Upper lobe of left lung (tissue), 6 donors: ENCODE data around the gene SLC25A21. TPM values are rescaled to one million over a fixed set of nuclear protein-coding genes. Genes with fewer than 3 reads are reported as not detected.

Experiments
- ATAC-seq, 2 donors: fragments of 200-7000 bp; cut with Tn5 transposase; one replicate each; pipeline ENCODE4 v1.9.1; 2022; ENCODE audit warnings: mild to moderate bottlenecking in 2 of 2, moderate library complexity in 2 of 2; ENCODE audit not compliant: low FRiP score in 2 of 2
- DNase-seq, 2 donors: peaks; one replicate each; pipeline ENCODE4 v3.0.0-alpha.2; 2019 to 2020
- H3K27ac ChIP-seq, 4 donors: fragments of 200-600 bp; sonication (generic); one replicate each; pipeline ENCODE4 v1.5.1; 2016 to 2019
- H3K27me3 ChIP-seq, 4 donors: fragments of 200-600 bp; sonication (generic); one replicate each; pipeline ENCODE4 v1.5.1; 2017 to 2019
- H3K36me3 ChIP-seq, 4 donors: fragments of 200-600 bp; sonication (generic); one replicate each; pipeline ENCODE4 v1.5.1; 2016 to 2019
- H3K4me1 ChIP-seq, 4 donors: fragments of 200-600 bp; sonication (generic); one replicate each; pipeline ENCODE4 v1.5.1; 2018 to 2019
- H3K4me3 ChIP-seq, 4 donors: fragments of 200-600 bp; sonication (generic); one replicate each; pipeline ENCODE4 v1.5.1; 2017 to 2019; ENCODE audit warnings: mild to moderate bottlenecking in 2 of 4, moderate library complexity in 1 of 4
- H3K9me3 ChIP-seq, 4 donors: fragments of 200-600 bp; sonication (generic); one replicate each; pipeline ENCODE4 v1.5.1; 2018 to 2019
- EP300 ChIP-seq, 4 donors: sonication (generic); formaldehyde crosslinking; IDR thresholded peaks; one replicate each; pipeline ENCODE4 v1.5.1; 2017; ENCODE audit warnings: antibody characterized with exemption in 4 of 4, control low read depth in 2 of 4
- POLR2A ChIP-seq, 4 donors: fragments of 450-650 bp; IDR thresholded peaks; one replicate each; pipeline ENCODE4 v1.5.1; 2016 to 2017; ENCODE audit warnings: antibody characterized with exemption in 4 of 4, mild to moderate bottlenecking in 2 of 4
- POLR2AphosphoS5 ChIP-seq, 2 donors: sonication (generic); formaldehyde crosslinking; IDR thresholded peaks; one replicate each; pipeline ENCODE4 v1.5.1; 2017; ENCODE audit warnings: antibody characterized with exemption in 2 of 2
- WGBS, 2 donors: methylation state at CpG; one replicate each; pipeline ENCODE4 v1.1.5; 2017 to 2018; 5-methylcytosine and 5-hydroxymethylcytosine counted together
- total RNA-seq, 6 donors: library from RNA; depleted of rRNA in 4 of 6; stranded (reverse); fragments of >200 nt in 4 of 6; gene quantifications; one replicate each; pipeline versions ENCODE4 v1.1.0 to v1.2.1, GENCODE V29; 2016 to 2021
- TF ChIP-seq, protein P1 (sequence below), 6 experiments: fragments of 450-650 bp in 4 of 6; fragments of 200-600 bp in 2 of 6; sonication (generic) in 2 of 6; IDR thresholded peaks; one replicate each; pipeline ENCODE4 v1.5.1; 2016 to 2019; ENCODE audit warnings: antibody characterized with exemption in 6 of 6
- donor health status: DM: no; HTN: no; CAD: no; lungs with moderate emphysema.
- donor health status: DM: no; HTN: yes; CAD: no; lungs with severe emphysema.

The SLC25A21 gene
- total RNA-seq, 6 donors from 2014 or later = 0.15 to 1.7 (median 0.30) TPM; not detected in 3

DNA sequence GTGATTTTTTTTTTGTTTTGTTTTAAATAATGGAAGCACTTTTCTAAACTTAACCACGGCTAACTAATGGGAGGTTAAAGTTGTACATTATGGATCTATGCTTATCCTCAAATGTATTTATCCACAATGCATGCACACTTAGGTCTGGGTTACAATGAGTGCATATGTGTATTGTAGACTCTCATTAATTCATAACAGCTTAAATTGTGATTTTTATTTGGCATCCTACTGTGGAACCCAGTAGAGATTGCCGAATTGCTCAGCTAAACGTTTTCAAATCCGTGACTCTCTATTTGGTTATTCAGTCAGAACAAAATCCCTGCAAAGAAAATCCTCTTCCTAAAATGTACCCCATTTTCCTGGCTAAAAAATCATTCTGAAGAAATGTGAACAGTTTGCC lies 244.0 kb downstream of the SLC25A21 start:
- H3K9me3 ChIP-seq = no peaks in the 10 kb centered on the region
- no peaks in the 10 kb centered on the region for H3K27me3 ChIP-seq
- 85 to 91% methylated on average over 4 of the region's 4 CpGs for WGBS, 2 donors
- H3K4me3 ChIP-seq = no peak overlapping the region
- no peak overlapping the region for H3K27ac ChIP-seq
- DNase-seq (no peak), ATAC-seq (no peak)
- TF ChIP-seq, protein P1, sequence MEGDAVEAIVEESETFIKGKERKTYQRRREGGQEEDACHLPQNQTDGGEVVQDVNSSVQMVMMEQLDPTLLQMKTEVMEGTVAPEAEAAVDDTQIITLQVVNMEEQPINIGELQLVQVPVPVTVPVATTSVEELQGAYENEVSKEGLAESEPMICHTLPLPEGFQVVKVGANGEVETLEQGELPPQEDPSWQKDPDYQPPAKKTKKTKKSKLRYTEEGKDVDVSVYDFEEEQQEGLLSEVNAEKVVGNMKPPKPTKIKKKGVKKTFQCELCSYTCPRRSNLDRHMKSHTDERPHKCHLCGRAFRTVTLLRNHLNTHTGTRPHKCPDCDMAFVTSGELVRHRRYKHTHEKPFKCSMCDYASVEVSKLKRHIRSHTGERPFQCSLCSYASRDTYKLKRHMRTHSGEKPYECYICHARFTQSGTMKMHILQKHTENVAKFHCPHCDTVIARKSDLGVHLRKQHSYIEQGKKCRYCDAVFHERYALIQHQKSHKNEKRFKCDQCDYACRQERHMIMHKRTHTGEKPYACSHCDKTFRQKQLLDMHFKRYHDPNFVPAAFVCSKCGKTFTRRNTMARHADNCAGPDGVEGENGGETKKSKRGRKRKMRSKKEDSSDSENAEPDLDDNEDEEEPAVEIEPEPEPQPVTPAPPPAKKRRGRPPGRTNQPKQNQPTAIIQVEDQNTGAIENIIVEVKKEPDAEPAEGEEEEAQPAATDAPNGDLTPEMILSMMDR (IDR thresholded peaks at IDR 0.05) = no peak
- TF ChIP-seq POLR2A (IDR thresholded peaks at IDR 0.05) = no peak
- no peak for TF ChIP-seq EP300 (IDR thresholded peaks at IDR 0.05)
- TF ChIP-seq POLR2AphosphoS5 (IDR thresholded peaks at IDR 0.05) = no peak
- H3K4me1 ChIP-seq = no peaks in the 10 kb centered on the region
- H3K36me3 ChIP-seq = no peaks in the 10 kb centered on the region

DNA sequence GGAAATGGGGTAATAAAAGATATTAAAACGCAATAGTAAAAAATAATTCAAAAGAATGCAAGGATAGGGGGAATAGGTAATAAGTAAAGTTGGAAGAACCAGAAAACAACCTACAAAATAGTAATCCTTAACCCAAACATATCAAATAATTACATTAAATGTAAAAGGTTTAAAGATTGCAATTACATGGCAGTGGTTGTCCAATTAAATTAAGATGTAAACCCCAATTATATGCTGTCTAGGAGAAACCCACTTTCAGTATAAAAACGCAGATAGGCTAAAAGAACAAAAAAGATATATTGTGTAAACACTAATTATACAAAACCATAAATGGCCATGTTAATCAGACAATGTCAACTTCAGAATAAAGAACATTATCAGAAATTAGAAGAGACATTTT lies 247.3 kb downstream of the SLC25A21 start:
- Histone ChIP-seq H3K4me3 (no peak overlapping the region), H3K9me3 (no peaks in the 10 kb centered on the region), H3K4me1 (no peaks in the 10 kb centered on the region), H3K27ac (no peak overlapping the region), H3K36me3 (no peaks in the 10 kb centered on the region), H3K27me3 (no peaks in the 10 kb centered on the region)
- no peak for TF ChIP-seq POLR2AphosphoS5 (IDR thresholded peaks at IDR 0.05)
- TF ChIP-seq, protein P1 (IDR thresholded peaks at IDR 0.05) = no peak
- no peak for TF ChIP-seq EP300 (IDR thresholded peaks at IDR 0.05)
- no peak for TF ChIP-seq POLR2A (IDR thresholded peaks at IDR 0.05)
- ATAC-seq (no peak), DNase-seq (no peak)
- 90 to 91% methylated on average over 2 of the region's 2 CpGs for WGBS, 2 donors

DNA sequence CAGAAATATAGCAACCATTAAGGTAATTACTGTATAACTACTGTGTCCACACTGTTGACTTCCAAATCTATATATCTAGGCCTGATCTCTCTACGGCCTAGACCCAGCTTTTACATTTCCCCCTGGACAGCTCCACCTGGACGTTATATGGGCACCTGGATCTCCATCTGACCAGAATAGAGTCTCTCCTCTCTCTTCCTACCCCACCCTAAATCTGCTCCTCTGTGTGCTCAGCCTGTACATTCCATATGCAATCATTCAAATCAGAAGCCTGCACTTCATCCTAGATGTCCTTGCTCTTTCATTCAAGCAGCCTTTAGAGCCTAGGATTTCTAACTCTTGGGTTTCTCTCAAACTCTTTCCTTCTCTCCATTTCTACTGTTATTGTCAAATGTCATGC lies 255.7 kb downstream of the SLC25A21 start:
- WGBS, 2 donors = 81 to 82% methylated on average over 2 of the region's 2 CpGs
- no peak for DNase-seq
- Histone ChIP-seq H3K27me3 (no peaks in the 10 kb centered on the region), H3K4me3 (no peak overlapping the region), H3K4me1 (no peaks in the 10 kb centered on the region), H3K9me3 (no peaks in the 10 kb centered on the region), H3K36me3 (no peaks in the 10 kb centered on the region), H3K27ac (no peak overlapping the region)
- no peak for ATAC-seq
- TF ChIP-seq, protein P1 (IDR thresholded peaks at IDR 0.05) = no peak
- no peak for TF ChIP-seq EP300 (IDR thresholded peaks at IDR 0.05)
- no peak for TF ChIP-seq POLR2A (IDR thresholded peaks at IDR 0.05)
- TF ChIP-seq POLR2AphosphoS5 (IDR thresholded peaks at IDR 0.05) = no peak

GRCh38 chr14:36915081-36915480 lies 257.3 kb downstream of the SLC25A21 start:
- H3K9me3 ChIP-seq = no peaks in the 10 kb centered on the region
- H3K4me3 ChIP-seq = no peak overlapping the region
- no peak overlapping the region for H3K27ac ChIP-seq
- ATAC-seq = no peak
- no peak for DNase-seq
- no peaks in the 10 kb centered on the region for H3K27me3 ChIP-seq
- no peaks in the 10 kb centered on the region for H3K4me1 ChIP-seq
- no peak for TF ChIP-seq POLR2AphosphoS5 (IDR thresholded peaks at IDR 0.05)
- no peak for TF ChIP-seq EP300 (IDR thresholded peaks at IDR 0.05)
- TF ChIP-seq, protein P1 (IDR thresholded peaks at IDR 0.05) = no peak
- no peak for TF ChIP-seq POLR2A (IDR thresholded peaks at IDR 0.05)
- WGBS, 2 donors = 83 to 84% methylated on average over 1 of the region's 1 CpG
- H3K36me3 ChIP-seq = no peaks in the 10 kb centered on the region

DNA sequence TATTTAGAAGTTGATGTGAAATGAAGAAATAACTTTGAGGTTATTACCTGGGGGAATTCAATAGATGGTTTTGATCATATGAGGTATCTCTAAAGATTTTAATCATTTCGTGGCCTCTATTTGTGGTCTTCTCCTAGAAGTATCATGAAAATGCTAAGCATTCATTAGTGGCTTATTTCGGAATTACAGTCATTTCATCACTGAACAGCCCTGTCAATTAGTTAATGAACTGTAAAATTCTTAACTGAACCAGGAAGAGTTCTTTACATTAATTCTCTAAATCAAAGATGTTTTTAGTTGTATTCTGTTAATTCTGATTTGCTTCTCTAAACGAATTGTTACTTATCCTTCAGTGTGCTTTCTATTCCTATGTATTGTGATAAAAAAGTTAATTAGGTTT lies 261.8 kb downstream of the SLC25A21 start:
- TF ChIP-seq EP300 (IDR thresholded peaks at IDR 0.05) = no peak
- ATAC-seq (no peak), DNase-seq (no peak)
- Histone ChIP-seq H3K36me3 (no peaks in the 10 kb centered on the region), H3K9me3 (no peaks in the 10 kb centered on the region), H3K4me1 (no peaks in the 10 kb centered on the region), H3K27me3 (no peaks in the 10 kb centered on the region), H3K4me3 (no peak overlapping the region), H3K27ac (no peak overlapping the region)
- 77 to 85% methylated on average over 3 of the region's 3 CpGs for WGBS, 2 donors
